RWPE2 (cell line): Measurements from ENCODE around the gene PSD2.
A peak's percentile ranks its signal among the peaks of the same experiment; 100 is the strongest.

Experiments used
- ATAC-seq: fragments of 200-7000 bp; cut with Tn5 transposase; 3 replicates; pipeline ENCODE4 v1.9.1; 2021; ENCODE audit warnings: low read depth
- DNase-seq: peaks from one replicate; pipeline ENCODE4 v3.0.0-alpha.2; 2020; ENCODE audit warnings: low spot score
- H3K27ac ChIP-seq: fragments of 450-650 bp; 2 replicates; pipeline ENCODE4 v1.5.1; 2017; ENCODE audit warnings: mild to moderate bottlenecking; ENCODE audit not compliant: poor library complexity, severe bottlenecking
- H3K27me3 ChIP-seq: fragments of 250-450 bp; sonication (Bioruptor Pico); 2 replicates; pipeline ENCODE4 v1.5.1; 2021; ENCODE audit warnings: mild to moderate bottlenecking, moderate library complexity; ENCODE audit not compliant: insufficient read depth, poor library complexity, severe bottlenecking
- H3K36me3 ChIP-seq: fragments of 250-450 bp; sonication (Bioruptor Pico); 2 replicates; pipeline ENCODE4 v1.5.1; 2020; ENCODE audit warnings: low read depth, mild to moderate bottlenecking, moderate library complexity
- H3K4me1 ChIP-seq: fragments of 250-450 bp; sonication (Bioruptor Pico); 2 replicates; pipeline ENCODE4 v1.5.1; 2021; ENCODE audit warnings: mild to moderate bottlenecking, moderate library complexity; ENCODE audit not compliant: insufficient read depth, poor library complexity, severe bottlenecking
- H3K4me3 ChIP-seq: fragments of 250-450 bp; sonication (Bioruptor Pico); 2 replicates; pipeline ENCODE4 v1.5.1; 2021; ENCODE audit warnings: mild to moderate bottlenecking, moderate library complexity; ENCODE audit not compliant: severe bottlenecking
- H3K9me3 ChIP-seq: fragments of 250-450 bp; sonication (Bioruptor Pico); 2 replicates; pipeline ENCODE4 v1.5.1; 2021; ENCODE audit warnings: mild to moderate bottlenecking, moderate library complexity; ENCODE audit not compliant: severe bottlenecking
- CTCF ChIP-seq: fragments of 450-650 bp; IDR thresholded peaks from one replicate; pipeline ENCODE4 v1.5.1; 2017; ENCODE audit warnings: mild to moderate bottlenecking, moderate library complexity; ENCODE audit not compliant: poor library complexity, severe bottlenecking

The PSD2 gene

DNA sequence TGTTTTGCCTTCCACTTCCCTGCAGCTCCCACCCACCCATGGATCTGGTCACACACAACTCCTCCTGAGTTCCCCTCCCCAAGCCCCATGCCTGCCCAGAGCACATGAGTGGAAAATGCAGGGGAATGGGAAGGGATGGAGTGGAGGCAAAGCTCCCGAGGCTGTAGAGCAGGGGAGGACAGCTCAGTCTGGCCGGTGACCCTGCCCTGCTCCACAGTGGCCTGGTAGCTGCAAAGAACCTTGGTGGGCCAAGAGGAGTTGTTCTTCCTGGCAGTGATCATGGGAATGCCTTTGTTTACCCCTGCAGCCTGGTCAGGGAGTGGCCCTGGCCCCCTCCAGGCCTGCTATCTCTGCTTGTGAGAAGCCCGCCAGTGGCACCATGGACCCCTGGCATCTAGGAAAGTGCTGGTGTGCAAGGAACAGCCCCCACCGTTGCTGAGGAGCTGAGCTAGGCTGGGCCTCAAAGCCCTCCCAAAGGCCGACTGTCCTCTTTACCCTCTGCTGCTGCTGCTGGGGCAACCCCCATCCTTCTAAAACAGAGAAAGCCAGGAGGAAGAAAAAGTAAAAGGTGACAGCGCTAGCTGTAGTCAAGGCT is 60.4 kb downstream of the PSD2 start:
- ATAC-seq (no peak), DNase-seq (no peak)
- no peaks in the 10 kb centered on the region for H3K4me1 ChIP-seq
- no peak overlapping the region for H3K27ac ChIP-seq
- no peak overlapping the region for H3K4me3 ChIP-seq
- H3K9me3 ChIP-seq = no peaks in the 10 kb centered on the region
- H3K27me3 ChIP-seq = no peaks in the 10 kb centered on the region
- no peak for TF ChIP-seq CTCF
- no peaks in the 10 kb centered on the region for H3K36me3 ChIP-seq

DNA sequence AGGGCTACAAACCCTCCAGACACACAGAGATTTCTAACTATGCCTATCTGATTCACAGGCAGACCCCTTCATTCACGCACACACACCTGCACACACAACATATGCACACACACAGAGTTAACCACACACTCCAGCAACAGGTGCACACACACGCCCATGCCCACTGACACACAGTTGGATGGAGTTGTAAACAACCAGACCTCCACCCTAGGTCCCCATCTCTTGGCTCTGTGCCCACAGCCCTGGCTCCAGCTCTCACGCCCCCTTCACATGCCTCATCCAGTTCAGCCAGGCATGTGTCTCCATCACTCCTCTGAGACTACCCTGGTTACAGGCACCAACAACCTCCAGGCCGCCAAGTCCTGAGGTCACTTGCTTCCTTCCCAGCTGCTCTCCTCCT is 61.1 kb downstream of the PSD2 start:
- Histone ChIP-seq H3K27me3 (no peaks in the 10 kb centered on the region), H3K27ac (no peak overlapping the region), H3K4me1 (no peaks in the 10 kb centered on the region), H3K4me3 (no peak overlapping the region), H3K9me3 (no peaks in the 10 kb centered on the region), H3K36me3 (no peaks in the 10 kb centered on the region)
- DNase-seq (no peak), ATAC-seq (no peak)
- TF ChIP-seq CTCF = no peak

DNA sequence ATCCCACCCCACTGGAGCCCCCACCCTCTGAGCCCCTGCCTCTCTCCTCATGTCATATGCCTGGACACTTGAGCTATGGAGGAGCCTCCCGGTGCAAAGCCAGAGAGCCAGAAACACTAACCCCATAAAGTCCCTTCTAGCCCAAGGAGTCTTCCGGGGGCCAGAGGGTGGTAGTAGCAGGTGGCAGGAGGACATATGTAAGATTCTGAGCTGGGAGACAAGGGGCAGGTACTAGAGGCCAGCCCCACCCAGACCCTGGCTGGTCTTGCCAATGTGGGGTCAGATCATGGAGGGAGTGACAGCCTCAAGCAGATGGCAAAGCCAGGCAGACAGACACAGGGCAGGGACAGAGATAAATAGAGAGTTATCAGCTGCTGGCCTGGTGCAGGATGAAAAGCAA is 63.4 kb downstream of the PSD2 start:
- Histone ChIP-seq H3K27ac (no peak overlapping the region), H3K27me3 (no peaks in the 10 kb centered on the region), H3K4me1 (peaks cover 8% of the 10 kb centered on the region), H3K36me3 (no peaks in the 10 kb centered on the region), H3K9me3 (no peaks in the 10 kb centered on the region), H3K4me3 (no peak overlapping the region)
- no peak for TF ChIP-seq CTCF
- ATAC-seq = no peak
- no peak for DNase-seq

DNA sequence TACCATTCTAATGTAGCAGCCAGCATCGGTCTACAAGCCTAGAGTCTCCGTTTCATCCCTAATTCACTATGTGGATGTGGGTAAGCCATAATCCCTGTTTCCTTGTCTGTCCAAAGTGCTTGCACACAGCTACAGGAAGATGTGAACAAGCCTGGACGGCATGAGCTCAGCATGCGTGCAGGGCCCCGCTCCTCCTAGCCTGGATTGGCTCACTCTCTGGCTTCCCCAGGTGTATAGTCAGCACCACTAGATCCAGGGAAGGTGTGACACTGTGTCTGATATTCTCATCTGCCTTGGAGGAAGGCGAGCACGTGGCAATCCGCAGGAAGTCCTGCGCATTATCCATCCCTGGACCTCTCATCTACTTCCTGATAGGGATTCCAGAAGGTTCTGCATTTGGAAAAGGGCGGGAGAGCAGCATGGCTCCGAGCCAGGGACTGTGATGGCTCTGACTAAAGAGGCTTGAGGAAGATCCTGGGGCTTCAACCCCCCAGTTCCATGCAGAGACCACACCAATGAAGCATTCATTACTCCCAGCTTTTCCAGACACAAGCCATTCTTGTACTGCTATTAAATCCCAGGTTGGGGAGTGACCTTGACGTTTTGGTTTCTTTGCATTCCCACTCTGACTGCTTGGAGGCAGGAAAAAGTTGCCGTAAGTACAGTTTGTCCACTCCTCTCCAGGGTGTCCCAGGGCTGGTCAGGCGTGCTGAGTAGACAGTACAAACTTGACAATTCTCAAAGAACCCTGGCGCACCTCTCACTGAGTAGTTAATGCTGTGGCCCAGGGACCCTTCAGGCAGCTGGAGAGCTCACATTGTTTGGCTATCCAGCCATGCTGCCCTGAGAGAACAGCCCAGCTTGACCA is 65.6 kb downstream of the PSD2 start:
- no peak for DNase-seq
- Histone ChIP-seq H3K4me3 (no peak overlapping the region), H3K27me3 (no peaks in the 10 kb centered on the region), H3K36me3 (no peaks in the 10 kb centered on the region), H3K4me1 (peaks cover 8% of the 10 kb centered on the region), H3K9me3 (no peaks in the 10 kb centered on the region), H3K27ac (no peak overlapping the region)
- TF ChIP-seq CTCF = no peak
- ATAC-seq = peak; percentile 44

GRCh38 chr5:139861889-139862207 is 66.2 kb downstream of the PSD2 start:
- no peaks in the 10 kb centered on the region for H3K27me3 ChIP-seq
- H3K36me3 ChIP-seq = no peaks in the 10 kb centered on the region
- DNase-seq = no peak
- no peak overlapping the region for H3K27ac ChIP-seq
- no peak for ATAC-seq
- TF ChIP-seq CTCF = no peak
- H3K4me1 ChIP-seq = peaks cover 8% of the 10 kb centered on the region
- no peak overlapping the region for H3K4me3 ChIP-seq
- H3K9me3 ChIP-seq = no peaks in the 10 kb centered on the region
